Hepatocyte (in vitro differentiated cells): ENCODE results near the gene HBD. TPM values are rescaled to one million over a fixed set of nuclear protein-coding genes. Genes with fewer than 3 reads are reported as not detected.

Experiments used
- DNase-seq: peaks from one replicate; pipeline ENCODE4 v3.0.0-alpha.2; 2016; ENCODE audit warnings: low spot score
- H2AFZ ChIP-seq: fragments of 200-600 bp; sonication (generic); 2 replicates; pipeline ENCODE4 v1.6.0; 2016; ENCODE audit warnings: antibody characterized with exemption, mild to moderate bottlenecking
- H3K27ac ChIP-seq: fragments of 200-600 bp; sonication (generic); 2 replicates; pipeline ENCODE4 v1.5.1; 2016; ENCODE audit warnings: mild to moderate bottlenecking
- H3K27me3 ChIP-seq: fragments of 200-600 bp; sonication (generic); 2 replicates; pipeline ENCODE4 v1.6.1; 2016
- H3K36me3 ChIP-seq: fragments of 200-600 bp; sonication (generic); replicated peaks from 2 replicates; pipeline ENCODE4 v1.5.1; 2016; ENCODE audit warnings: low read depth; ENCODE audit not compliant: insufficient read depth
- H3K4me1 ChIP-seq: fragments of 200-600 bp; sonication (generic); 2 replicates; pipeline ENCODE4 v1.5.1; 2016; ENCODE audit warnings: mild to moderate bottlenecking, moderate library complexity; ENCODE audit not compliant: insufficient read depth
- H3K4me2 ChIP-seq: fragments of 200-600 bp; sonication (generic); 2 replicates; pipeline ENCODE4 v1.6.0; 2016
- H3K4me3 ChIP-seq: fragments of 200-600 bp; sonication (generic); 2 replicates; pipeline ENCODE4 v1.5.1; 2016; ENCODE audit warnings: mild to moderate bottlenecking
- H3K79me2 ChIP-seq: fragments of 200-600 bp; sonication (generic); 2 replicates; pipeline ENCODE4 v1.6.0; 2017; ENCODE audit warnings: mild to moderate bottlenecking
- H3K9me2 ChIP-seq: fragments of 200-600 bp; sonication (generic); replicated peaks from 2 replicates; pipeline ENCODE4 v1.6.0; 2017; ENCODE audit warnings: mild to moderate bottlenecking; ENCODE audit not compliant: insufficient read depth
- H3K9me3 ChIP-seq: fragments of 200-600 bp; sonication (generic); 2 replicates; pipeline ENCODE4 v1.5.1; 2016; ENCODE audit warnings: low read depth, mild to moderate bottlenecking
- H4K20me1 ChIP-seq: fragments of 200-600 bp; sonication (generic); 2 replicates; pipeline ENCODE4 v1.6.0; 2016; ENCODE audit warnings: mild to moderate bottlenecking; ENCODE audit not compliant: insufficient read depth, poor library complexity, severe bottlenecking
- EZH2 ChIP-seq: fragments of 200-600 bp; sonication (generic); IDR thresholded peaks from 2 replicates; pipeline ENCODE4 v1.6.1; 2016; ENCODE audit warnings: antibody characterized with exemption, mild to moderate bottlenecking, borderline replicate concordance
- EZH2phosphoT487 ChIP-seq: fragments of 200-600 bp; sonication (generic); IDR thresholded peaks from one replicate; pipeline ENCODE4 v1.6.1; 2018; ENCODE audit warnings: antibody characterized with exemption, mild to moderate bottlenecking, low read depth, moderate library complexity; ENCODE audit not compliant: unreplicated experiment, severe bottlenecking
- WGBS: methylation state at CpG from one replicate; pipeline ENCODE4 v1.1.6; 2016; ENCODE audit warnings: low lambda C conversion rate; ENCODE audit errors: missing lambda C conversion rate; 5-methylcytosine and 5-hydroxymethylcytosine counted together
- polyA plus RNA-seq: library from polyadenylated mRNA; unstranded; fragments of >200 nt; fragmentation: Nextera tagmentation; extraction: Ambion mirVana; gene quantifications from 2 replicates; pipeline ENCODE4 v1.2.1, GENCODE V29; 2016
- total RNA-seq: library from RNA; depleted of rRNA; stranded (reverse); fragments of >200 nt; gene quantifications from 2 replicates; pipeline ENCODE4 v1.2.3, GENCODE V29; 2014
- TF ChIP-seq, protein P1 (sequence below): fragments of 200-600 bp; sonication (generic); IDR thresholded peaks from 2 replicates; pipeline ENCODE4 v1.5.1; 2016; ENCODE audit warnings: antibody characterized with exemption, mild to moderate bottlenecking; ENCODE audit not compliant: poor library complexity

Gene HBD
- total and polyA plus RNA-seq, 2 experiments from 2014 or later, result not detected

DNA sequence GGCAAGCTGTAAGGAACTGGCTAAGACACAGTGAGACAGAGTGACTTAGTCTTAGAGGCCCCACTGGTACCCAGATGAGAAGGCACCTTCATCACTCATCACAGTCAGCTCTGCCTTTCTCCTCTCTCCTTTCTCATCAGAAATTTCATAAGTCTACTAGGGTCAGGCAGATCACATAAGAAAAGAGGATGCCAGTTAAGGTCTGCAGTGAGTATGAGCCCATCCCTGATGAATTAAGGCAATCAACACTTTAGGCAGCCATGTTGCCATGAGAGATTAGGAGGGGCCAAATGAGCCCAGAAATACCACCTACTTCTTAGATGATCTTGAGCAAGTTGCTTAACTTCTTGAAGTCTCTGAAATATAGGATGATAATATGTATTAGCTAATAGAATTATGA, 47.3 kb upstream of the HBD start:
- Histone ChIP-seq H4K20me1 (no peaks in the 10 kb centered on the region), H3K4me1 (no peaks in the 10 kb centered on the region), H3K4me2 (no peak overlapping the region), H3K4me3 (no peak overlapping the region), H3K36me3 (no peaks in the 10 kb centered on the region), H2AFZ (no peak overlapping the region), H3K27ac (no peak overlapping the region), H3K9me3 (no peaks in the 10 kb centered on the region), H3K27me3 (no peaks in the 10 kb centered on the region), H3K9me2 (no peaks in the 10 kb centered on the region), H3K79me2 (no peaks in the 10 kb centered on the region)
- no peak for DNase-seq
- TF ChIP-seq EZH2 (no peak), EZH2phosphoT487 (no peak)
- TF ChIP-seq, protein P1, sequence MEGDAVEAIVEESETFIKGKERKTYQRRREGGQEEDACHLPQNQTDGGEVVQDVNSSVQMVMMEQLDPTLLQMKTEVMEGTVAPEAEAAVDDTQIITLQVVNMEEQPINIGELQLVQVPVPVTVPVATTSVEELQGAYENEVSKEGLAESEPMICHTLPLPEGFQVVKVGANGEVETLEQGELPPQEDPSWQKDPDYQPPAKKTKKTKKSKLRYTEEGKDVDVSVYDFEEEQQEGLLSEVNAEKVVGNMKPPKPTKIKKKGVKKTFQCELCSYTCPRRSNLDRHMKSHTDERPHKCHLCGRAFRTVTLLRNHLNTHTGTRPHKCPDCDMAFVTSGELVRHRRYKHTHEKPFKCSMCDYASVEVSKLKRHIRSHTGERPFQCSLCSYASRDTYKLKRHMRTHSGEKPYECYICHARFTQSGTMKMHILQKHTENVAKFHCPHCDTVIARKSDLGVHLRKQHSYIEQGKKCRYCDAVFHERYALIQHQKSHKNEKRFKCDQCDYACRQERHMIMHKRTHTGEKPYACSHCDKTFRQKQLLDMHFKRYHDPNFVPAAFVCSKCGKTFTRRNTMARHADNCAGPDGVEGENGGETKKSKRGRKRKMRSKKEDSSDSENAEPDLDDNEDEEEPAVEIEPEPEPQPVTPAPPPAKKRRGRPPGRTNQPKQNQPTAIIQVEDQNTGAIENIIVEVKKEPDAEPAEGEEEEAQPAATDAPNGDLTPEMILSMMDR, result no peak

DNA sequence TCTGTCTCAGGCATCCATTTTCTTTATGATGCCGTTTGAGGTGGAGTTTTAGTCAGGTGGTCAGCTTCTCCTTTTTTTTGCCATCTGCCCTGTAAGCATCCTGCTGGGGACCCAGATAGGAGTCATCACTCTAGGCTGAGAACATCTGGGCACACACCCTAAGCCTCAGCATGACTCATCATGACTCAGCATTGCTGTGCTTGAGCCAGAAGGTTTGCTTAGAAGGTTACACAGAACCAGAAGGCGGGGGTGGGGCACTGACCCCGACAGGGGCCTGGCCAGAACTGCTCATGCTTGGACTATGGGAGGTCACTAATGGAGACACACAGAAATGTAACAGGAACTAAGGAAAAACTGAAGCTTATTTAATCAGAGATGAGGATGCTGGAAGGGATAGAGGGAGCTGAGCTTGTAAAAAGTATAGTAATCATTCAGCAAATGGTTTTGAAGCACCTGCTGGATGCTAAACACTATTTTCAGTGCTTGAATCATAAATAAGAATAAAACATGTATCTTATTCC, 46.4 kb upstream of the HBD start:
- Histone ChIP-seq H4K20me1 (no peaks in the 10 kb centered on the region), H3K4me3 (no peak overlapping the region), H3K27me3 (no peaks in the 10 kb centered on the region), H2AFZ (no peak overlapping the region), H3K9me3 (no peaks in the 10 kb centered on the region), H3K36me3 (no peaks in the 10 kb centered on the region), H3K79me2 (no peaks in the 10 kb centered on the region), H3K9me2 (no peaks in the 10 kb centered on the region), H3K4me1 (no peaks in the 10 kb centered on the region), H3K27ac (no peak overlapping the region), H3K4me2 (no peak overlapping the region)
- peak; percentile 74 for DNase-seq
- 66% methylated on average over 2 of the region's 3 CpGs for WGBS
- no peak for TF ChIP-seq EZH2
- TF ChIP-seq, protein P1, result no peak
- no peak for TF ChIP-seq EZH2phosphoT487

DNA sequence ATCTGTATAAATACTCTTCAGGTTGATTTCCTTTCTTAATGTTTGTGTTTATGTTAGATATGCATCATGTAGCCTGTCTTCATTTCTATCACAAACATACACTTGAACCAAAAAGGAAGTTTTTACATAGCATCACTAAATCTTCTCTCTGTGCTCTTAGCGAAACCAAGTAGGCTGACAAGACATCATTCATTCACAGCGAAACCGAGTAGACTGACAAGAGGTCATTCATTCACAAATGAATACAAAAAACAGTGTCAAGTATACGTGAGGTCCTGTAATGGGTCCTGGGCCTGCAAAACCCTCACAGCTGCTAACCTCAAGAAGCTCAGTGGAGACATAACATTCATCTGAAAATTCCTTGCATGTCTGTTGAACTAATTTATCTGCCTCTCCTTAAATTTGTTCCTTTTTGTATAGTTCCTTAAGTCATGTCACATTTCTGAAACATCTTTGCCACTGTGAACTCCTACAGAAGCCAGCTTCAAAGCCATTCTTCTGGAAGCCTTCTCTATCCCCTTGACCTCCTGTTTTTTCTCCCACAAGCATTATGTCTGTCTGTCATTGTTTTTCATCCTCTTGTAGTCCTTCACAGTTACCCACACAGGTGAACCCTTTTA, 45.3 kb upstream of the HBD start:
- no peaks in the 10 kb centered on the region for H3K4me1 ChIP-seq
- H3K27ac ChIP-seq, result no peak overlapping the region
- H3K36me3 ChIP-seq, result no peaks in the 10 kb centered on the region
- no peaks in the 10 kb centered on the region for H3K9me3 ChIP-seq
- WGBS, result 89% methylated on average over 4 of the region's 4 CpGs
- no peaks in the 10 kb centered on the region for H3K9me2 ChIP-seq
- no peaks in the 10 kb centered on the region for H3K79me2 ChIP-seq
- H3K4me3 ChIP-seq, result no peak overlapping the region
- no peak for TF ChIP-seq EZH2
- TF ChIP-seq, protein P1, result no peak
- TF ChIP-seq EZH2phosphoT487, result no peak
- DNase-seq, result no peak
- no peaks in the 10 kb centered on the region for H4K20me1 ChIP-seq
- H3K4me2 ChIP-seq, result no peak overlapping the region
- no peak overlapping the region for H2AFZ ChIP-seq
- no peaks in the 10 kb centered on the region for H3K27me3 ChIP-seq
